HepG2 (cell line): ENCODE data around the gene USF2. TPM values are rescaled to one million over a fixed set of nuclear protein-coding genes. Genes with fewer than 3 reads are reported as not detected.

Experiments
- ATF7 ChIP-seq, 2 experiments: fragments of 450-650 bp in 1 of 2; sonication (generic) in 1 of 2; formaldehyde crosslinking in 1 of 2; IDR thresholded peaks; 2 replicates each; pipeline versions ENCODE4 v1.4.0 to v1.6.1; 2016 to 2020; ENCODE audit warnings: antibody characterized with exemption in 1 of 2, mild to moderate bottlenecking in 1 of 2, missing genetic modification reagents in 1 of 2
- ELF1 ChIP-seq: sonication (generic); formaldehyde crosslinking; IDR thresholded peaks from 2 replicates; pipeline ENCODE4 v1.4.0; 2020; ENCODE audit warnings: missing genetic modification reagents
- GLI4 ChIP-seq: sonication (generic); formaldehyde crosslinking; IDR thresholded peaks from 2 replicates; pipeline ENCODE4 v1.5.1; 2020; ENCODE audit warnings: missing genetic modification reagents, mild to moderate bottlenecking, moderate library complexity, borderline replicate concordance
- HMG20B ChIP-seq: conservative IDR thresholded peaks from 2 replicates; pipeline ENCODE4 v1.6.1; 2016; ENCODE audit warnings: missing genetic modification reagents, missing compliant biosample characterization
- MAF1 ChIP-seq: sonication (generic); formaldehyde crosslinking; IDR thresholded peaks from 2 replicates; pipeline ENCODE4 v1.5.0; 2020; ENCODE audit warnings: missing genetic modification reagents, borderline replicate concordance
- MIER2 ChIP-seq: IDR thresholded peaks from 2 replicates; pipeline ENCODE4 v1.6.1; 2016; ENCODE audit warnings: missing biosample characterization, missing genetic modification reagents
- NFKB2 ChIP-seq: sonication (generic); formaldehyde crosslinking; IDR thresholded peaks from 2 replicates; pipeline ENCODE4 v1.4.0; 2020; ENCODE audit warnings: missing genetic modification reagents, borderline replicate concordance
- PHF21A ChIP-seq: sonication (generic); formaldehyde crosslinking; IDR thresholded peaks from 2 replicates; pipeline ENCODE4 v1.5.0; 2020; ENCODE audit warnings: mild to moderate bottlenecking, missing genetic modification reagents
- POLR2AphosphoS5 ChIP-seq: IDR thresholded peaks from 2 replicates; pipeline ENCODE4 v1.6.1; 2012; ENCODE audit warnings: low read depth, low read length
- RELA ChIP-seq: sonication (generic); formaldehyde crosslinking; IDR thresholded peaks from 2 replicates; pipeline ENCODE4 v1.4.0; 2020; ENCODE audit warnings: missing genetic modification reagents
- SOX13 ChIP-seq, 3 experiments: fragments of 450-650 bp in 1 of 3; sonication (generic) in 1 of 3; formaldehyde crosslinking in 1 of 3; IDR thresholded peaks in 2 of 3; conservative IDR thresholded peaks in 1 of 3; 2 replicates each; pipeline versions ENCODE4 v1.5.0 to v1.6.1; 2016 to 2020; ENCODE audit warnings: antibody characterized with exemption in 1 of 3, mild to moderate bottlenecking in 1 of 3, missing compliant biosample characterization in 1 of 3, missing genetic modification reagents in 1 of 3, moderate library complexity in 1 of 3
- SP2 ChIP-seq: sonication (generic); formaldehyde crosslinking; IDR thresholded peaks from 2 replicates; pipeline ENCODE4 v1.5.1; 2020; ENCODE audit warnings: mild to moderate bottlenecking, missing genetic modification reagents
- SRSF1 ChIP-seq: fragments of 200-400 bp; formaldehyde crosslinking; optimal IDR thresholded peaks from 2 replicates; pipeline ENCODE3; 2017; ENCODE audit warnings: mild to moderate bottlenecking, low read depth, low read length, moderate library complexity
- TBX2 ChIP-seq: sonication (generic); formaldehyde crosslinking; IDR thresholded peaks from 2 replicates; pipeline ENCODE4 v1.5.0; 2020; ENCODE audit warnings: missing genetic modification reagents, mild to moderate bottlenecking, borderline replicate concordance
- ZNF512 ChIP-seq: sonication (generic); formaldehyde crosslinking; IDR thresholded peaks from 2 replicates; pipeline ENCODE4 v1.4.0; 2020; ENCODE audit warnings: mild to moderate bottlenecking, missing genetic modification reagents
- polyA plus RNA-seq, 8 experiments: library from polyadenylated mRNA; depleted of rRNA in 3 of 8; stranded (reverse) in 7 of 8; unstranded in 1 of 8; fragments of >200 nt; fragmentation: Illumina TruSeq in 4 of 8; extraction: Trizol in 4 of 8; gene quantifications; 2 replicates each; pipeline versions ENCODE4 v1.2.1 to v1.2.3, GENCODE V29; 2011 to 2016; ENCODE audit warnings: low read depth in 4 of 8, missing spikeins in 1 of 8, mixed read lengths in 1 of 8; ENCODE audit not compliant: insufficient read depth in 1 of 8
- total RNA-seq, 5 experiments: library from RNA; depleted of rRNA; stranded (reverse); fragments of >200 nt; fragmentation: Illumina TruSeq; extraction: Trizol; gene quantifications; 2 replicates each; pipeline ENCODE4 v1.2.3, GENCODE V29; 2016; ENCODE audit warnings: low read depth in 1 of 5
- TF ChIP-seq, protein P1 (sequence below): sonication (generic); formaldehyde crosslinking; IDR thresholded peaks from 2 replicates; pipeline ENCODE4 v1.8.0; 2022; ENCODE audit warnings: mild to moderate bottlenecking, missing genetic modification reagents; ENCODE audit not compliant: insufficient replicate concordance
- TF ChIP-seq, protein P2 (sequence below): sonication (generic); formaldehyde crosslinking; IDR thresholded peaks from 2 replicates; pipeline ENCODE4 v1.4.0; 2020; ENCODE audit warnings: low read depth, mild to moderate bottlenecking, missing genetic modification reagents
- TF ChIP-seq, protein P3 (sequence below): IDR thresholded peaks from 2 replicates; pipeline ENCODE4 v1.6.1; 2016; ENCODE audit warnings: mild to moderate bottlenecking
- TF ChIP-seq, protein P4 (sequence below): sonication (generic); formaldehyde crosslinking; IDR thresholded peaks from 2 replicates; pipeline ENCODE4 v1.4.0; 2020; ENCODE audit warnings: missing genetic modification reagents

The USF2 gene
- total and polyA plus RNA-seq, 2 of the 13 experiments (the other 11 are each of a cell fraction or from before 2014, with no cell fraction given) = 54.9 to 106 TPM

DNA sequence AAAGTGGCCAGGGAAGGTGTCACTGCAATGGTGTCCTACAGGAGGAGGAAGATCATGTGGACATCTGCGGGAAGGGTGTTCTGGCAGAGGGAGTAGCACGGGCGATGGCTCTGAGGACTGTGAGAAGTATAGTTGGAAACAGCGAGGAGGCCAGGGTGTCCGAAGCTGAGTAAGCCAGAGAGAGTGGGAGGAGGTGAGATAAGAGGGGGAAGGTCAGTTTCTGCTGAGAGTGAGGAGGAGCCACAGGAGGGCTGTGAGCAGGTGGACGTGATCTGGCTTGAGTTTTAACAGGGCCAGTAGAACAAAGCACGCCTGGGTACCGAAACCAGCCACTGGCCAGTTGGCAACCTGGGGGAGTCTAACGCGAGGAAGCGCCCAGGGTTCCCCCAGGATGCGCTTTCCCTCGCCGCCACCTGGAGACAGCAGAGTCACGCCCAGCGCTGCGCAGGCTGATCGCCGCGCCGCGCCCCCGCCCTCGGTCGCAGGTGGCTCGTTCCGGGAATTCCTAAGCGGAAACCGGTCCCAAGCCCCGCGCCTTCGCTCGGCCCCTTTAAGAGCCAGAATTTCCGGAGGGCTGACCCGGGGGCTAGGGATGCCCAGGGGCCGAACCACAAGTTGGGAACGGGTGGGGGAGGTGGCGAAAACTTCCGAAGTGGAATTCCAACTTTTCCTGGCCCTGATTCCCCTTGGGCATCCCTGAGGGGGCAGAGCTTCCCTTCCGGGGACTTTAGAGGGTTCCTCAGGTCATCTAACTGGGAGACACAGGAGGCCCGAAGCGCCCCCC lies 21.0 kb upstream of the USF2 start (continued):
- TF ChIP-seq PHF21A (CRISPR knock-in tag) (peak; percentile 70), MAF1 (CRISPR knock-in tag) (0 out of 2 replicates have a peak, but pooled peaks have one; percentile 38), GLI4 (CRISPR knock-in tag) (no peak), HMG20B (CRISPR knock-in tag) (0 out of 2 replicates have a peak, but pooled peaks have one; percentile 11), MIER2 (CRISPR knock-in tag) (0 out of 2 replicates have a peak, but pooled peaks have one; percentile 10), ATF7 (IDR thresholded peaks at IDR 0.05) (no peak), ATF7 (CRISPR knock-in tag; IDR thresholded peaks at IDR 0.05) (no peak), SRSF1 (no peak), NFKB2 (CRISPR knock-in tag) (peak; percentile 47; the same call in 1 of the 2 replicates), SOX13 (IDR thresholded peaks at IDR 0.05) (no peak), SOX13 (CRISPR knock-in tag; conservative IDR thresholded peaks at IDR 0.05 in 1 of 2, IDR thresholded peaks at IDR 0.05 in 1 of 2) (peak in 1 of 2 experiments; percentile 42; a peak in 1 of 4 replicates), RELA (CRISPR knock-in tag) (0 out of 2 replicates have a peak, but pooled peaks have one; percentile 4), SP2 (CRISPR knock-in tag) (no peak), POLR2AphosphoS5 (no peak), ELF1 (CRISPR knock-in tag) (peak; percentile 55), ZNF512 (CRISPR knock-in tag) (no peak), TBX2 (CRISPR knock-in tag) (peak; percentile 44; the same call in 1 of the 2 replicates)
- TF ChIP-seq, protein P1, sequence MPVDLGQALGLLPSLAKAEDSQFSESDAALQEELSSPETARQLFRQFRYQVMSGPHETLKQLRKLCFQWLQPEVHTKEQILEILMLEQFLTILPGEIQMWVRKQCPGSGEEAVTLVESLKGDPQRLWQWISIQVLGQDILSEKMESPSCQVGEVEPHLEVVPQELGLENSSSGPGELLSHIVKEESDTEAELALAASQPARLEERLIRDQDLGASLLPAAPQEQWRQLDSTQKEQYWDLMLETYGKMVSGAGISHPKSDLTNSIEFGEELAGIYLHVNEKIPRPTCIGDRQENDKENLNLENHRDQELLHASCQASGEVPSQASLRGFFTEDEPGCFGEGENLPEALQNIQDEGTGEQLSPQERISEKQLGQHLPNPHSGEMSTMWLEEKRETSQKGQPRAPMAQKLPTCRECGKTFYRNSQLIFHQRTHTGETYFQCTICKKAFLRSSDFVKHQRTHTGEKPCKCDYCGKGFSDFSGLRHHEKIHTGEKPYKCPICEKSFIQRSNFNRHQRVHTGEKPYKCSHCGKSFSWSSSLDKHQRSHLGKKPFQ (CRISPR knock-in tag) = peak; percentile 49
- TF ChIP-seq, protein P2, sequence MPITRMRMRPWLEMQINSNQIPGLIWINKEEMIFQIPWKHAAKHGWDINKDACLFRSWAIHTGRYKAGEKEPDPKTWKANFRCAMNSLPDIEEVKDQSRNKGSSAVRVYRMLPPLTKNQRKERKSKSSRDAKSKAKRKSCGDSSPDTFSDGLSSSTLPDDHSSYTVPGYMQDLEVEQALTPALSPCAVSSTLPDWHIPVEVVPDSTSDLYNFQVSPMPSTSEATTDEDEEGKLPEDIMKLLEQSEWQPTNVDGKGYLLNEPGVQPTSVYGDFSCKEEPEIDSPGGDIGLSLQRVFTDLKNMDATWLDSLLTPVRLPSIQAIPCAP (CRISPR knock-in tag) = 0 out of 2 replicates have a peak, but pooled peaks have one; percentile 34
- TF ChIP-seq, protein P3, sequence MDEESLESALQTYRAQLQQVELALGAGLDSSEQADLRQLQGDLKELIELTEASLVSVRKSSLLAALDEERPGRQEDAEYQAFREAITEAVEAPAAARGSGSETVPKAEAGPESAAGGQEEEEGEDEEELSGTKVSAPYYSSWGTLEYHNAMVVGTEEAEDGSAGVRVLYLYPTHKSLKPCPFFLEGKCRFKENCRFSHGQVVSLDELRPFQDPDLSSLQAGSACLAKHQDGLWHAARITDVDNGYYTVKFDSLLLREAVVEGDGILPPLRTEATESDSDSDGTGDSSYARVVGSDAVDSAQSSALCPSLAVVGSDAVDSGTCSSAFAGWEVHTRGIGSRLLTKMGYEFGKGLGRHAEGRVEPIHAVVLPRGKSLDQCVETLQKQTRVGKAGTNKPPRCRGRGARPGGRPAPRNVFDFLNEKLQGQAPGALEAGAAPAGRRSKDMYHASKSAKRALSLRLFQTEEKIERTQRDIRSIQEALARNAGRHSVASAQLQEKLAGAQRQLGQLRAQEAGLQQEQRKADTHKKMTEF = 0 out of 2 replicates have a peak, but pooled peaks have one; percentile 13
- TF ChIP-seq, protein P4, sequence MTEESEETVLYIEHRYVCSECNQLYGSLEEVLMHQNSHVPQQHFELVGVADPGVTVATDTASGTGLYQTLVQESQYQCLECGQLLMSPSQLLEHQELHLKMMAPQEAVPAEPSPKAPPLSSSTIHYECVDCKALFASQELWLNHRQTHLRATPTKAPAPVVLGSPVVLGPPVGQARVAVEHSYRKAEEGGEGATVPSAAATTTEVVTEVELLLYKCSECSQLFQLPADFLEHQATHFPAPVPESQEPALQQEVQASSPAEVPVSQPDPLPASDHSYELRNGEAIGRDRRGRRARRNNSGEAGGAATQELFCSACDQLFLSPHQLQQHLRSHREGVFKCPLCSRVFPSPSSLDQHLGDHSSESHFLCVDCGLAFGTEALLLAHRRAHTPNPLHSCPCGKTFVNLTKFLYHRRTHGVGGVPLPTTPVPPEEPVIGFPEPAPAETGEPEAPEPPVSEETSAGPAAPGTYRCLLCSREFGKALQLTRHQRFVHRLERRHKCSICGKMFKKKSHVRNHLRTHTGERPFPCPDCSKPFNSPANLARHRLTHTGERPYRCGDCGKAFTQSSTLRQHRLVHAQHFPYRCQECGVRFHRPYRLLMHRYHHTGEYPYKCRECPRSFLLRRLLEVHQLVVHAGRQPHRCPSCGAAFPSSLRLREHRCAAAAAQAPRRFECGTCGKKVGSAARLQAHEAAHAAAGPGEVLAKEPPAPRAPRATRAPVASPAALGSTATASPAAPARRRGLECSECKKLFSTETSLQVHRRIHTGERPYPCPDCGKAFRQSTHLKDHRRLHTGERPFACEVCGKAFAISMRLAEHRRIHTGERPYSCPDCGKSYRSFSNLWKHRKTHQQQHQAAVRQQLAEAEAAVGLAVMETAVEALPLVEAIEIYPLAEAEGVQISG (CRISPR knock-in tag) = no peak
